Vagina (tissue), 2 donors: ENCODE results near the gene TMEM59. TPM values are rescaled to one million over a fixed set of nuclear protein-coding genes. Genes with fewer than 3 reads are reported as not detected.
A peak's percentile ranks its signal among the peaks of the same experiment; 100 is the strongest.

Source experiments
- DNase-seq, 2 donors: peaks; one replicate each; pipeline ENCODE4 v3.0.0-alpha.2; 2017; ENCODE audit errors: extremely low spot score in 2 of 2
- H3K27ac ChIP-seq: fragments of 200-600 bp; sonication (generic); one replicate; pipeline ENCODE4 v1.5.1; 2019
- H3K27me3 ChIP-seq: fragments of 200-600 bp; sonication (generic); one replicate; pipeline ENCODE4 v1.5.1; 2019
- H3K36me3 ChIP-seq, 2 donors: fragments of 200-600 bp; sonication (generic); one replicate each; pipeline ENCODE4 v1.5.1; 2017 to 2019
- H3K4me1 ChIP-seq: fragments of 200-600 bp; sonication (generic); one replicate; pipeline ENCODE4 v1.5.1; 2019
- H3K4me3 ChIP-seq, 2 donors: fragments of 200-600 bp; sonication (generic); 1 replicate in 1 of 2; 2 replicates in 1 of 2; pipeline ENCODE4 v1.5.1; 2016 to 2019
- H3K9me3 ChIP-seq: fragments of 200-600 bp; sonication (generic); one replicate; pipeline ENCODE4 v1.5.1; 2019
- POLR2A ChIP-seq, 2 donors: fragments of 450-650 bp; IDR thresholded peaks; one replicate each; pipeline ENCODE4 v1.6.1; 2017; ENCODE audit warnings: antibody characterized with exemption in 2 of 2, mild to moderate bottlenecking in 2 of 2, moderate library complexity in 2 of 2
- POLR2AphosphoS5 ChIP-seq, 2 donors: sonication (generic); formaldehyde crosslinking; IDR thresholded peaks; one replicate each; pipeline ENCODE4 v1.9.0; 2017; ENCODE audit warnings: antibody characterized with exemption in 2 of 2, mild to moderate bottlenecking in 2 of 2, low read depth in 1 of 2; ENCODE audit not compliant: insufficient read depth in 1 of 2
- intact Hi-C: fragments of 100-400 bp; cut with DNase I; formaldehyde crosslinking; loops from one replicate; pipeline ENCODE4 v1.15.1; 2023
- total RNA-seq: library from RNA; depleted of rRNA; stranded (reverse); fragments of >200 nt; gene quantifications from one replicate; pipeline ENCODE4 v1.2.3, GENCODE V29; 2016
- TF ChIP-seq, protein P1 (sequence below), 3 experiments: fragments of 450-650 bp in 2 of 3; fragments of 200-600 bp in 1 of 3; sonication (generic) in 1 of 3; IDR thresholded peaks; one replicate each; pipeline ENCODE4 v1.5.1; 2017 to 2019; ENCODE audit warnings: antibody characterized with exemption in 3 of 3, mild to moderate bottlenecking in 2 of 3, moderate library complexity in 2 of 3

The TMEM59 gene, protein sequence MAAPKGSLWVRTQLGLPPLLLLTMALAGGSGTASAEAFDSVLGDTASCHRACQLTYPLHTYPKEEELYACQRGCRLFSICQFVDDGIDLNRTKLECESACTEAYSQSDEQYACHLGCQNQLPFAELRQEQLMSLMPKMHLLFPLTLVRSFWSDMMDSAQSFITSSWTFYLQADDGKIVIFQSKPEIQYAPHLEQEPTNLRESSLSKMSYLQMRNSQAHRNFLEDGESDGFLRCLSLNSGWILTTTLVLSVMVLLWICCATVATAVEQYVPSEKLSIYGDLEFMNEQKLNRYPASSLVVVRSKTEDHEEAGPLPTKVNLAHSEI
- total RNA-seq: 113 TPM

DNA sequence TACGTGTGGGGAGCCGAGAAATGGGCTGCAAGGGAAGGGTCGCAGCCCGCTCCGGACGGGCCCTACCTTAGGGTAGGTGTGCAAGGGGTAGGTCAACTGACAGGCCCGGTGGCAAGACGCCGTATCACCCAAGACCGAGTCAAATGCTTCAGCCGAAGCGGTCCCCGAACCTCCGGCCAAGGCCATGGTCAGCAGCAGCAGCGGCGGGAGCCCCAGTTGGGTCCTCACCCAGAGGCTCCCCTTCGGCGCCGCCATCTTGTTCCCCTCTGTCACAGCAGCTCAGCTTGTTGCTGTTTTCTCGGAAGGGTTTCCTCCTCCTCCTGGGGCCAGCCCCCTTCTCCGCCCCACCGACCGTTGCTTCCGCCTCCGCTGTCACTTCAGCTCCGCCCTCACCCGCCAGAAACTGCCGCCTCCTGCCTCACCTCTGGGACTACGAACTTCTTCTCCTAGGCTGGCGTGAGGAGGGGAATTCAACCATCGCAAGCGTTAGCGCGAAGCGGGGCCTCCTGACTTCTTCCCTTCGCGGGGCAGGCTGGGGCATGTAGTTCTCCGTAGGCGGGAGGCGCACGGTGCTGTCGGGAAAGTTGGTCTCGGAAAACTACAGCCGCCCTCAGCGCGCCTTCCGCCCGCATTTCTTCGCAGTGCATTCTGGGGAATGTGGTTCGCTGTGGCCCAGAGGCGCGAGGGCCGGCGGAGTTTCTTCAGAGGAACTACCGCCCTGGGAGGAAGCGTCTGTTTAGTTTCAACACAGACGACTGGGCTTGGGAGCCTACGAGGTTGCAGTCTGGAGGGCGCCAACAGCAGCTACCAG, at the start of gene TMEM59, which contains the start of gene TCEANC2:
TSS of gene TMEM59 (minus strand) at position 271 of the 811 bp plus-strand sequence. CDS start at position 255, 16 bp downstream.
TSS of gene TCEANC2 (plus strand) at position 675 of the 811 bp plus-strand sequence. CDS start 815 bp downstream, outside the sequence.
- Histone ChIP-seq H3K4me1 (peaks cover 50% of the 10 kb centered on the region), H3K9me3 (no peaks in the 10 kb centered on the region), H3K36me3 (no peaks in the 10 kb centered on the region), H3K4me3 (peak within 1 kb of the TSS; percentile 92 to 100), H3K27me3 (no peaks in the 10 kb centered on the region), H3K27ac (peak within 1 kb of the TSS; percentile 91)
- TF ChIP-seq, protein P1, sequence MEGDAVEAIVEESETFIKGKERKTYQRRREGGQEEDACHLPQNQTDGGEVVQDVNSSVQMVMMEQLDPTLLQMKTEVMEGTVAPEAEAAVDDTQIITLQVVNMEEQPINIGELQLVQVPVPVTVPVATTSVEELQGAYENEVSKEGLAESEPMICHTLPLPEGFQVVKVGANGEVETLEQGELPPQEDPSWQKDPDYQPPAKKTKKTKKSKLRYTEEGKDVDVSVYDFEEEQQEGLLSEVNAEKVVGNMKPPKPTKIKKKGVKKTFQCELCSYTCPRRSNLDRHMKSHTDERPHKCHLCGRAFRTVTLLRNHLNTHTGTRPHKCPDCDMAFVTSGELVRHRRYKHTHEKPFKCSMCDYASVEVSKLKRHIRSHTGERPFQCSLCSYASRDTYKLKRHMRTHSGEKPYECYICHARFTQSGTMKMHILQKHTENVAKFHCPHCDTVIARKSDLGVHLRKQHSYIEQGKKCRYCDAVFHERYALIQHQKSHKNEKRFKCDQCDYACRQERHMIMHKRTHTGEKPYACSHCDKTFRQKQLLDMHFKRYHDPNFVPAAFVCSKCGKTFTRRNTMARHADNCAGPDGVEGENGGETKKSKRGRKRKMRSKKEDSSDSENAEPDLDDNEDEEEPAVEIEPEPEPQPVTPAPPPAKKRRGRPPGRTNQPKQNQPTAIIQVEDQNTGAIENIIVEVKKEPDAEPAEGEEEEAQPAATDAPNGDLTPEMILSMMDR (IDR thresholded peaks at IDR 0.05): peak in 1 of 3 experiments; percentile 15
- TF ChIP-seq POLR2AphosphoS5 (IDR thresholded peaks at IDR 0.05; ENCODE audit: insufficient read depth in 1 of 2, low read depth in 1 of 2) (peak; percentile 97 to 98), POLR2A (IDR thresholded peaks at IDR 0.05) (peak; percentile 49 to 68)
- intact Hi-C loops: loop anchor here (5.0 kb wide), 1 partner anchor 106 kb away; the partner anchor contains the start of genes IFT25 and LRRC42
- peak; percentile 99 for DNase-seq

DNA sequence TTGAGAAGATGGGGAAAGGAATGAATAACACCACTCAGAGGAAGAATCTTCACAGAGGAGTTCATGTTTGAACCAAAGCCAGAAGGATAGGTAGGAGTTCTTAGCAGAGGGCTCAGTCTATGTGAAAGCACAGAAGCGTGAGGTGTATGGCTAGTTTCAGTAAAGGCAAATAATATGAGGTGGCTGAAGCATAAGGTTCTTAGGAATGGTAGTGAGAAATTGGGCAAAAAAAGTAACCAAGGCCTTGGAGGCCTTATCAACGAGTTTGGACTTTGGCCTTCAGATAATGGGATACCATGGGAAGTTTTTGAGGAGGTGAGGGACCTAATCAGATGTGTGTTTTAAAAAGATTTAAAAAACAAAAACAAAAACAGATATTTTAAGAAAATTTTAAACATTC, 47.5 kb upstream of the TMEM59 start:
- no peak overlapping the region for H3K27ac ChIP-seq
- H3K36me3 ChIP-seq: peaks cover 0 to 5% of the 10 kb centered on the region in 2 donors
- DNase-seq: peak in 1 of 2 donors; percentile 18
- no peaks in the 10 kb centered on the region for H3K9me3 ChIP-seq
- intact Hi-C loops: no loop called here
- no peak overlapping the region for H3K4me3 ChIP-seq
- H3K4me1 ChIP-seq: no peaks in the 10 kb centered on the region
- H3K27me3 ChIP-seq: no peaks in the 10 kb centered on the region
- TF ChIP-seq, protein P1 (IDR thresholded peaks at IDR 0.05): no peak
- TF ChIP-seq POLR2A (IDR thresholded peaks at IDR 0.05): no peak
- TF ChIP-seq POLR2AphosphoS5 (IDR thresholded peaks at IDR 0.05; ENCODE audit: insufficient read depth in 1 of 2, low read depth in 1 of 2): no peak

DNA sequence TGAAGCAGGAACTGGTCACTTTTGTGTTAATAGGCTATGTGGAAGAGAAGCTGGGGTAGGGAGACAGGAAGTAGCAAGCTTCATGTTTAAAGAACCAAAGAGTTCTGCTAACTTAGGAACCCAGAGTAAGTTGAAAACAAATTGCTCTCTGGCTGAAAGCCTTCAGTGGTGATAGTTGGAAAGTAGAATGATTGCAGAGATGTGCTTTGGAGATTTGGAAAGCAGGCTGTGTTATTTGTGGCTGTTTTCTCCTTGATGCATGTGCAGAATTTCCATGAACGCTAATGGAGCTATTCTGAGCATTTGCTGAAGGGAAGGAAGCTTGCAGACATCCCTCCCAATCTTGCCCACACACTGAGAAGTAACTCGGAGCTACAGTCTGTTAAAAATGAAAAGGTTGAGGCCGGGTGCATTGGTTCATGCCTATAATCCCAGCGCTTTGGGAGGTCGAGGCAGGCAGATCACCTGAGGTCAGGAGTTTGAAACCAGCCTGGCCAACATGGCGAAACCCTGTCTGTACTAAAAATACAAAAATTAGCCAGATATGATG, 46.1 kb upstream of the TMEM59 start:
- TF ChIP-seq POLR2A (IDR thresholded peaks at IDR 0.05): no peak
- no peak for TF ChIP-seq POLR2AphosphoS5 (IDR thresholded peaks at IDR 0.05; ENCODE audit: insufficient read depth in 1 of 2, low read depth in 1 of 2)
- TF ChIP-seq, protein P1 (IDR thresholded peaks at IDR 0.05): no peak
- no peak overlapping the region for H3K4me3 ChIP-seq
- no peaks in the 10 kb centered on the region for H3K9me3 ChIP-seq
- peak in 1 of 2 donors; percentile 34 for DNase-seq
- H3K27ac ChIP-seq: no peak overlapping the region
- intact Hi-C loops: no loop called here
- H3K36me3 ChIP-seq: peaks cover 0 to 5% of the 10 kb centered on the region in 2 donors
- H3K4me1 ChIP-seq: no peaks in the 10 kb centered on the region
- no peaks in the 10 kb centered on the region for H3K27me3 ChIP-seq

DNA sequence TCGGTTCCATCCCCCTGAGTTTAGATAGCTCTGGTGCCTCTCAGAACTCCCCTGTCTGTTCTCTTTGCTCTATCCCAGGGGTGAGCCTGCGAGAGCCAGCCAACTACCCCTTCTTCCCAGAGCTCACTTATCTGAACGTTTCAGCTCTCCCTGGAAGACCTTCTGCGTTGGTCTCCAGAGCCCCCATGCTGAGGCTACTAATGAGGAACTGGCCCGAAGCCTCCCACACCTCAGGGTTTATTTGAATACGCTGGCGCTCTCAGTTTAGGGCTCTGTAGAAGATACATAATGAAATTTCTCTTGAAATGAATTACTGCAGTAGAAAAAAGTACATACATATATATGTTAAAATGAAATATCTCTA, 43.9 kb upstream of the TMEM59 start:
- no peak for DNase-seq
- Histone ChIP-seq H3K4me3 (no peak overlapping the region), H3K36me3 (peaks cover 0 to 5% of the 10 kb centered on the region in 2 donors), H3K9me3 (no peaks in the 10 kb centered on the region), H3K4me1 (no peaks in the 10 kb centered on the region), H3K27ac (no peak overlapping the region), H3K27me3 (no peaks in the 10 kb centered on the region)
- TF ChIP-seq, protein P1 (IDR thresholded peaks at IDR 0.05): no peak
- TF ChIP-seq POLR2A (IDR thresholded peaks at IDR 0.05) (no peak), POLR2AphosphoS5 (IDR thresholded peaks at IDR 0.05; ENCODE audit: insufficient read depth in 1 of 2, low read depth in 1 of 2) (no peak)
- intact Hi-C loops: no loop called here
